Tracheal epithelial cell (primary cell): ENCODE results near the gene CLDN16. TPM values are rescaled to one million over a fixed set of nuclear protein-coding genes. Genes with fewer than 3 reads are reported as not detected.

Experiments
- total RNA-seq: library from RNA; depleted of rRNA; stranded (reverse); fragments of >200 nt; gene quantifications from 2 replicates; pipeline ENCODE4 v1.2.1, GENCODE V29; 2014

Gene CLDN16, protein sequence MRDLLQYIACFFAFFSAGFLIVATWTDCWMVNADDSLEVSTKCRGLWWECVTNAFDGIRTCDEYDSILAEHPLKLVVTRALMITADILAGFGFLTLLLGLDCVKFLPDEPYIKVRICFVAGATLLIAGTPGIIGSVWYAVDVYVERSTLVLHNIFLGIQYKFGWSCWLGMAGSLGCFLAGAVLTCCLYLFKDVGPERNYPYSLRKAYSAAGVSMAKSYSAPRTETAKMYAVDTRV
- total RNA-seq = 1.3 and 10.4 TPM in 2 replicates

DNA sequence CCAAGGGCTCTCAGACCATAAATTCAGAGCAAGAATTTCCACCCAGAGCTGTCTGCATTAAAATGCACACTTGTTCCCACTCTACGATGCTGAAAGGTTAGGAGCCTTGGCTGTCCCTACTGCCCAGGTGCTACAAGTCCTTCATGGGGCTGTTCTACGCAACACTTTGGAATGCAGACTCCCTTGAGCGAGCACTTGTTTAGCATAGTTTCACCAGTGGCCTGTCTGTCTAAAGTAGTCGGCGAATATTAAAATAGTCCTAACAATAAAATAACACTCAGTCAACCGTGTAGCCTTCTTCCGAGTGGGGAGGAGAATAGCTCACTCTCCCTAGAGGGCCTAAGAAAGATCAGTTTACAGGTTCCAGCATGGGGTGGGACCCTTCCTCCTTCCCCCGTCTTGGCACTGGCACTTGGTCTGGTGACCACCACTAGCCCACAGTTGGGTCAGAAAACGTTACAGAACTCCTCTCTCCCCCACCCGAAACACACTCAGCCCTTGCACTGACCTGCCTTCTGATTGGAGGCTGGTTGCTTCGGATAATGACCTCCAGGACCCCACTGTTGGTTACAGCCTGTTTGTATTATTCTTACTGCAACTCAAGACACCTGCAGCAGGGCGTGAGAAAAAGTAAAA, at the start of gene CLDN16:
Gene CLDN16, plus strand, starts transcription at position 586 of the 636 bp plus-strand sequence. CDS start 167 bp downstream, outside the sequence.

DNA sequence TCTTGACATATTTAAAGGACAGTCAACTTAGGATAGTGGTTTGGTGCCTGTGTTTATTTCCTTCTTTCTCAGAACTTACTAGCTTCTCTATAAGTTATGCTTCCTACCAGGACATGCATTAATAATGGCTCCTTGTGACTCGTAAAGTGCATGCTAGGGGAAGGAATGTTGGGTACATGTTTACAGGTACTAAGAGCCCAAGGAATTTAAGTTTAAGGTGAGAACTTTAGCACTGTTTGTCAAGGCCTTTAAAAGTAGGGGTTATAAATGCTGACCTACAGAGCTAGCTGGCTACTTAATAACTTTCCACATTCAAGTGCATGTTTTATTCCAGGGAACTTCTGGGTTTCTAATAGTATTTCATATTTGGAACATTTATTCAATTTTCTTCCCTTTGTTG, 61.8 kb downstream of the CLDN16 start, which contains the start of gene TMEM207:
Gene TMEM207, minus strand, starts transcription at position 101 of the 400 bp plus-strand sequence. Its CDS starts 92 bp downstream, at position 9.

Other genes with a start within 250 kb of the CLDN16 start
- 24.5 and 226 TPM in 2 replicates for gene CLDN1, start 65.7 kb upstream of the CLDN16 start, total RNA-seq
- gene TMEM207, start 61.7 kb downstream of the CLDN16 start, total RNA-seq = not detected in 2 replicates
- gene IL1RAP, start 125.9 kb downstream of the CLDN16 start, total RNA-seq = 42.4 and 43.1 TPM in 2 replicates